Ovary (tissue), 9 donors: Measurements from ENCODE around the gene XYLT1. TPM values are rescaled to one million over a fixed set of nuclear protein-coding genes. Genes with fewer than 3 reads are reported as not detected.

Experiments
- DNase-seq, 5 donors: peaks; one replicate each; pipeline ENCODE4 v3.0.0-alpha.2; 2019 to 2020
- H3K27ac ChIP-seq, 2 donors: fragments of 200-600 bp; one replicate each; pipeline versions ENCODE4 v1.5.1 to v1.8.0; 2019 to 2022
- H3K27me3 ChIP-seq: fragments of 200-600 bp; one replicate; pipeline ENCODE4 v1.8.0; 2022
- H3K36me3 ChIP-seq: fragments of 200-600 bp; sonication (generic); one replicate; pipeline ENCODE4 v1.5.1; 2019
- H3K4me1 ChIP-seq: one replicate; pipeline ENCODE4 v1.8.1; 2013; ENCODE audit warnings: mild to moderate bottlenecking, moderate library complexity; ENCODE audit not compliant: insufficient read depth
- H3K4me3 ChIP-seq: fragments of 200-600 bp; sonication (generic); one replicate; pipeline ENCODE4 v1.5.1; 2017
- H3K9me3 ChIP-seq, 2 donors: fragments of 200-600 bp in 1 of 2; sonication (generic) in 1 of 2; one replicate each; pipeline versions ENCODE4 v1.5.1 to v1.8.1; 2013 to 2019; ENCODE audit warnings: mild to moderate bottlenecking in 1 of 2, moderate library complexity in 1 of 2
- EP300 ChIP-seq: sonication (generic); formaldehyde crosslinking; IDR thresholded peaks from one replicate; pipeline ENCODE4 v1.6.1; 2017; ENCODE audit warnings: antibody characterized with exemption
- POLR2A ChIP-seq: fragments of 450-650 bp; IDR thresholded peaks from one replicate; pipeline ENCODE4 v1.6.1; 2017; ENCODE audit warnings: antibody characterized with exemption, mild to moderate bottlenecking, moderate library complexity
- WGBS, 3 donors: extraction: QIAGEN DNeasy Blood & Tissue Kit in 1 of 3; methylation state at CpG; one replicate each; pipeline versions ENCODE4 v1.1.5 to v1.1.7; 2013 to 2017; 5-methylcytosine and 5-hydroxymethylcytosine counted together
- intact Hi-C, 4 donors: fragments of 100-400 bp; cut with DNase I; formaldehyde crosslinking; loops; one replicate each; pipeline versions ENCODE4 v1.11.0 to v1.15.1; 2022 to 2023
- polyA plus RNA-seq, 2 donors: library from polyadenylated mRNA; stranded (reverse); fragments of 200-250 nt in 1 of 2; fragments of 350-450 nt in 1 of 2; fragmentation: Illumina TruSeq in 1 of 2; extraction: RNeasy Lipid Tissue Mini Kit (QIAGEN cat#74804) in 1 of 2; gene quantifications; one replicate each; pipeline ENCODE4 v1.2.3, GENCODE V29; 2013 to 2014
- total RNA-seq, 7 donors: library from RNA; depleted of rRNA in 2 of 7; stranded (reverse); fragments of >200 nt in 2 of 7; fragmentation: NEBNext Ultra II Directional in 3 of 7; extraction: Animal tissue kit (Norgen Biotek cat#: 25700) in 3 of 7; gene quantifications; one replicate each; pipeline versions ENCODE4 v1.1.0 to v1.2.4, GENCODE V29; 2016 to 2023
- TF ChIP-seq, protein P1 (sequence below), 3 donors: fragments of 450-650 bp in 2 of 3; fragments of 200-600 bp in 1 of 3; IDR thresholded peaks; one replicate each; pipeline versions ENCODE4 v1.5.1 to v1.8.0; 2016 to 2022; ENCODE audit warnings: antibody characterized with exemption in 3 of 3, mild to moderate bottlenecking in 1 of 3
- donor health status: DM: no; HTN: no; CAD: no; lungs with moderate emphysema.
- donor health status: DM: no; HTN: no; CAD: no.
- donor health status: Bipolar disorder and iron deficiency.
- donor health status: DM: yes; HTN: yes; CAD: no.
- donor health status: DM: no; HTN: no; CAD: no.
- donor health status: DM: yes; HTN: yes; CAD: no.

The XYLT1 gene
- total and polyA plus RNA-seq, 9 donors: 3.2 to 38.0 (median 17.3) TPM

DNA sequence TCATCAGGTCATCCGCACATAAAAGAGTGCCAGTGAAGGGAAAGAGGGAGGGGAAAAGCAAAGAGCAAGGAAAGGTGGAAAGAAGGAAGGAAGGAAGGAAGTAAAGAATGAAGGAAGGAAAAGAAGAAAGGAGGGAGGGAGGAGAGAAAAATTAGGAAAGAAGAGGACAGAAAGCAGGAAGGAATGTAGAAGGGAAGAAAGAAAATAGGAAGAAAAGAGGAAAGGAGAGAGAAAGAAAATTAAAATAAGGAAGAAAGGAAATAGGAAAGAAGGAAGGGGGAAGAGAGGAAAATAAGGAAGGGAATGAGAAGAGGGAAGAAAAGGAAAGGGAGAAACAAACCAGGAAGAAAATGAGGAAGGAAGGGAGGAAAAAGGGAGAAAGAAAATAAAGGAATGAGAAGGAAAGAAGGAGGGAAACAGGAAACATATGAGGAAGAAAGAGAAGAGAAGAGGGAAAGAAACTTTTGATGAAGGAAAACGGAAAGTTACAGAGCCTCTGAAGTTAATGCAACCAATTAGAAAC is 212.6 kb downstream of the XYLT1 start:
- Histone ChIP-seq H3K36me3 (no peaks in the 10 kb centered on the region), H3K27me3 (no peaks in the 10 kb centered on the region), H3K27ac (no peak overlapping the region), H3K9me3 (no peaks in the 10 kb centered on the region), H3K4me1 (no peaks in the 10 kb centered on the region), H3K4me3 (no peak overlapping the region)
- TF ChIP-seq, protein P1, sequence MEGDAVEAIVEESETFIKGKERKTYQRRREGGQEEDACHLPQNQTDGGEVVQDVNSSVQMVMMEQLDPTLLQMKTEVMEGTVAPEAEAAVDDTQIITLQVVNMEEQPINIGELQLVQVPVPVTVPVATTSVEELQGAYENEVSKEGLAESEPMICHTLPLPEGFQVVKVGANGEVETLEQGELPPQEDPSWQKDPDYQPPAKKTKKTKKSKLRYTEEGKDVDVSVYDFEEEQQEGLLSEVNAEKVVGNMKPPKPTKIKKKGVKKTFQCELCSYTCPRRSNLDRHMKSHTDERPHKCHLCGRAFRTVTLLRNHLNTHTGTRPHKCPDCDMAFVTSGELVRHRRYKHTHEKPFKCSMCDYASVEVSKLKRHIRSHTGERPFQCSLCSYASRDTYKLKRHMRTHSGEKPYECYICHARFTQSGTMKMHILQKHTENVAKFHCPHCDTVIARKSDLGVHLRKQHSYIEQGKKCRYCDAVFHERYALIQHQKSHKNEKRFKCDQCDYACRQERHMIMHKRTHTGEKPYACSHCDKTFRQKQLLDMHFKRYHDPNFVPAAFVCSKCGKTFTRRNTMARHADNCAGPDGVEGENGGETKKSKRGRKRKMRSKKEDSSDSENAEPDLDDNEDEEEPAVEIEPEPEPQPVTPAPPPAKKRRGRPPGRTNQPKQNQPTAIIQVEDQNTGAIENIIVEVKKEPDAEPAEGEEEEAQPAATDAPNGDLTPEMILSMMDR (IDR thresholded peaks at IDR 0.05): no peak
- TF ChIP-seq POLR2A (no peak), EP300 (no peak)
- WGBS, 3 donors: 88 to 93% (median 92%) methylated on average over 2 of the region's 2 CpGs
- no peak for DNase-seq
- intact Hi-C loops: loop anchor here in 1 of 4 donors (1.0 kb wide), 1 partner anchor 31 kb away; no protein-coding TSS in a partner anchor

DNA sequence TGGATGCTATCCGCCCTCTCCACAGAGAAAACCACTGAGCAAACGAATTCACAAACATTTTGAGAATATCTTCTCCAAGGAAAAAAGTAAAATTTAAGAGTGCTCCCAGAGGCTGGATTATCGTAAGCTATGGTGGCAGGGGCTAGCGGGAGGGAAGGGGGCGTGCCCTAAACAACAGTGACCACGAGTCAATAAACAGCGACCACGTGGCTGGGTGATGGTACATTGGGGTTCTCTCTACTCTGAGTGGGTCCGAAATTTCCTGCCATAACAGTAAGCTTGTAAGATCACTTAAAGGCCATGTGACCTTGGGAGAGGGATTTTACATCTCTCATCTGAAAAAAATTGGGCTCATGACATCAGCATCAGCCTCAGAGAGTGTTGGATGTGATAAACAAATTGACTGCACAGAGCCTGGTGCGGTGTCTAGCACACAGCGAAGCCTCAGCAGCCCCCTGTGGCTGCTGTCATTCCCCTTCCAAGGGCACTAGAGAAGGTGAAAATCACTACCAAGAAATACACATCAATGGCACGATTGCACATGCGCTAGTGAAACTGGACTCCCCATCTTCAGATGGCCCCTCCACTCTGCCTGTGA is 213.2 kb downstream of the XYLT1 start:
- no peaks in the 10 kb centered on the region for H3K36me3 ChIP-seq
- intact Hi-C loops: loop anchor here in 1 of 4 donors (1.0 kb wide), 1 partner anchor 30 kb away; no protein-coding TSS in a partner anchor
- H3K27me3 ChIP-seq: no peaks in the 10 kb centered on the region
- DNase-seq: no peak
- no peak overlapping the region for H3K27ac ChIP-seq
- no peak for TF ChIP-seq EP300
- WGBS, 3 donors: 86 to 88% (median 87%) methylated on average over 13 of the region's 13 CpGs
- no peak overlapping the region for H3K4me3 ChIP-seq
- no peaks in the 10 kb centered on the region for H3K9me3 ChIP-seq
- H3K4me1 ChIP-seq: no peaks in the 10 kb centered on the region

DNA sequence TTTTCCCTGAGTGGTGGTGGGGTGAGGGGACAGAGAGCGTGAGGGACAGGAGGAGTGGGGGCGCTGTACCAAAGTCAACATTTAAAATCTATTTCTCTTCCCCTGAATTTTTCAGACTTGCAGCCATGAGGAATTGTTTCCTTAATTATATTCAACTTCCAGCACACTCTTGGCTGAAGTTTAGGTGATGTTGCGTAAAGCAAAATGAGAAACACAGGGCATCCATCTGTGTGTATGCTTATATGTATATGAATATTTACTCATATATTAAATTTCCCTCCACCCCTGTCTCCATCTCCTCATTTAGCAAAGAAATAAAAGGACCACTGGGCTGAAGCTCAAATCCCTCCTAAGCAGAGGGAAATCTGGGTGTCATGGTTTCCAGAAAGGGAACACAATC is 218.1 kb downstream of the XYLT1 start:
- WGBS, 3 donors: 93 to 98% (median 97%) methylated on average over 3 of the region's 3 CpGs
- DNase-seq: no peak

DNA sequence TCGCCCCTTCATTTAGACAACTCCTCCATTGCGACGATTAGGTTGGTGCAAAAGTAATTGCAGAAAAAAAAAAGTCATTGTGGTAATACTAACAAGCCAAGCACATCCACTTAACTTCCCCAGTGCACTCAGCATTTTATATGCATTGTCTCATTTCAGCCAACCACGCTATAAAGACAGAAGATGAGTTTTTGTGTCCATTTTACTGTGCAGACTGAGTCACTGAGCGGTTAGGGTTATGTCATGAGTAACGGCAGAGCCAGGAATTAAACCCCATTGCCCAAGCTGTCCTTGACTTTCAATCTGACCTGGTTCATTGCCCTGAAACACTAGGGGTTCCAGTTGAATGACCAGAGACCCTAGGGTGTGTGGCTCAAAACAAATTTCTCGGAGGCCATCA is 218.7 kb downstream of the XYLT1 start:
- 89 to 96% (median 92%) methylated on average over 7 of the region's 7 CpGs for WGBS, 3 donors

More for the DNA sequence above, 218.1 kb downstream of the XYLT1 start:
- intact Hi-C loops: no loop called here
- Histone ChIP-seq H3K36me3 (no peaks in the 10 kb centered on the region), H3K27me3 (no peaks in the 10 kb centered on the region), H3K4me3 (no peak overlapping the region), H3K9me3 (no peaks in the 10 kb centered on the region), H3K27ac (no peak overlapping the region), H3K4me1 (no peaks in the 10 kb centered on the region)
- TF ChIP-seq POLR2A (no peak), EP300 (no peak)
- TF ChIP-seq, protein P1 (IDR thresholded peaks at IDR 0.05): no peak

DNA sequence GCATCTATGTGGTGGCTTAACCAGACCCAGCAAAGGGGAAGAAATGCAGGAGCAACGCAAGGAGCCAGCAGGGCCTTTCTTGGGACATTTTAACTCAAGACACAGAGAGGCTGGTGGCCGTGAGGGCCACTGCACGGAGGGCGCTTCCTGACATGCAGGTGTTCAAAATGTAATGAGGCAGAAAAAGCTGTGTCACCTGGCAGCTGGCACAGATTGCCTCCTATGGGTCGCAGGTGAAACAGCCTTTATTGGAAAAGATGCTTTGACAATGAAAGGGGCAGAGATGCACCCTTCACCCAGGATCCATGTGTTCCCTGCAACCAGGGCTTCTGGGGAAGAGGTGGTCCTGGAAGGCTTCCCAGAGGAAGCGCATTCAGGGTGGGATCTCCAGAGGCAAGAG is 219.3 kb downstream of the XYLT1 start:
- H3K27ac ChIP-seq: no peak overlapping the region
- TF ChIP-seq POLR2A: no peak
- TF ChIP-seq EP300: no peak
- TF ChIP-seq, protein P1 (IDR thresholded peaks at IDR 0.05): no peak
- H3K36me3 ChIP-seq: no peaks in the 10 kb centered on the region
- no peaks in the 10 kb centered on the region for H3K4me1 ChIP-seq
- intact Hi-C loops: no loop called here
- H3K4me3 ChIP-seq: no peak overlapping the region
- H3K9me3 ChIP-seq: no peaks in the 10 kb centered on the region
- H3K27me3 ChIP-seq: no peaks in the 10 kb centered on the region
- DNase-seq: no peak
- 93 to 94% (median 94%) methylated on average over 6 of the region's 6 CpGs for WGBS, 3 donors

More for the DNA sequence above, 218.7 kb downstream of the XYLT1 start:
- H3K27me3 ChIP-seq: no peaks in the 10 kb centered on the region
- TF ChIP-seq POLR2A (no peak), EP300 (no peak)
- TF ChIP-seq, protein P1 (IDR thresholded peaks at IDR 0.05): no peak
- no peak overlapping the region for H3K4me3 ChIP-seq
- no peaks in the 10 kb centered on the region for H3K4me1 ChIP-seq
- H3K27ac ChIP-seq: no peak overlapping the region
- DNase-seq: no peak
- no peaks in the 10 kb centered on the region for H3K9me3 ChIP-seq
- intact Hi-C loops: no loop called here
- no peaks in the 10 kb centered on the region for H3K36me3 ChIP-seq
